RWPE2 (cell line): Measurements from ENCODE around the gene UIMC1.

Experiments used
- ATAC-seq: fragments of 200-7000 bp; cut with Tn5 transposase; 3 replicates; pipeline ENCODE4 v1.9.1; 2021; ENCODE audit warnings: low read depth
- DNase-seq: peaks from one replicate; pipeline ENCODE4 v3.0.0-alpha.2; 2020; ENCODE audit warnings: low spot score
- H3K27ac ChIP-seq: fragments of 450-650 bp; 2 replicates; pipeline ENCODE4 v1.5.1; 2017; ENCODE audit warnings: mild to moderate bottlenecking; ENCODE audit not compliant: poor library complexity, severe bottlenecking
- H3K27me3 ChIP-seq: fragments of 250-450 bp; sonication (Bioruptor Pico); 2 replicates; pipeline ENCODE4 v1.5.1; 2021; ENCODE audit warnings: mild to moderate bottlenecking, moderate library complexity; ENCODE audit not compliant: insufficient read depth, poor library complexity, severe bottlenecking
- H3K36me3 ChIP-seq: fragments of 250-450 bp; sonication (Bioruptor Pico); 2 replicates; pipeline ENCODE4 v1.5.1; 2020; ENCODE audit warnings: low read depth, mild to moderate bottlenecking, moderate library complexity
- H3K4me1 ChIP-seq: fragments of 250-450 bp; sonication (Bioruptor Pico); 2 replicates; pipeline ENCODE4 v1.5.1; 2021; ENCODE audit warnings: mild to moderate bottlenecking, moderate library complexity; ENCODE audit not compliant: insufficient read depth, poor library complexity, severe bottlenecking
- H3K4me3 ChIP-seq: fragments of 250-450 bp; sonication (Bioruptor Pico); 2 replicates; pipeline ENCODE4 v1.5.1; 2021; ENCODE audit warnings: mild to moderate bottlenecking, moderate library complexity; ENCODE audit not compliant: severe bottlenecking
- H3K9me3 ChIP-seq: fragments of 250-450 bp; sonication (Bioruptor Pico); 2 replicates; pipeline ENCODE4 v1.5.1; 2021; ENCODE audit warnings: mild to moderate bottlenecking, moderate library complexity; ENCODE audit not compliant: severe bottlenecking
- TF ChIP-seq, protein P1 (sequence below): fragments of 450-650 bp; IDR thresholded peaks from one replicate; pipeline ENCODE4 v1.5.1; 2017; ENCODE audit warnings: mild to moderate bottlenecking, moderate library complexity; ENCODE audit not compliant: poor library complexity, severe bottlenecking

Gene UIMC1

DNA sequence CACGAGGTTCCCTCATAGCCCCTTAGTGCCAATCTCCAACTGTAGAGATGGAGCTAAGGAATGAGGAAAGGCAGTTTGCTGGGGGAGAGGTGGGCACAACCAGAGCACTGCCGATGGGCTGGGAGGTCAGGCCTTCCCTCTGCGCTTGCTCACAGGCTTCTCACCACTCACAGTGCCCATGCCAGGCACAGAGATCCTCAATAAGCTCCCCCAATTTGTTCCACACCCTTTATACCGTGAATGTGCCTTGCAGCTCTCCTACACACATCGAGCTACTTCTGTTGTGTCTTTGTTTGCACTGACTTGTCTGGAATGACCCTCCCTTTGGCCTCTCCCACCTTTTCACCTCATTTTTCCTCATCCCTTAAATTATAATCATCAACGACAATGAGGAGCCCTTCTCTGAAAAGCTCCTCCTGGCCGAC, 105.8 kb downstream of the UIMC1 start:
- Histone ChIP-seq H3K9me3 (no peaks in the 10 kb centered on the region), H3K27me3 (no peaks in the 10 kb centered on the region), H3K27ac (no peak overlapping the region), H3K4me3 (no peak overlapping the region), H3K4me1 (no peaks in the 10 kb centered on the region), H3K36me3 (peaks cover 29% of the 10 kb centered on the region)
- ATAC-seq = no peak
- DNase-seq = no peak
- TF ChIP-seq, protein P1, sequence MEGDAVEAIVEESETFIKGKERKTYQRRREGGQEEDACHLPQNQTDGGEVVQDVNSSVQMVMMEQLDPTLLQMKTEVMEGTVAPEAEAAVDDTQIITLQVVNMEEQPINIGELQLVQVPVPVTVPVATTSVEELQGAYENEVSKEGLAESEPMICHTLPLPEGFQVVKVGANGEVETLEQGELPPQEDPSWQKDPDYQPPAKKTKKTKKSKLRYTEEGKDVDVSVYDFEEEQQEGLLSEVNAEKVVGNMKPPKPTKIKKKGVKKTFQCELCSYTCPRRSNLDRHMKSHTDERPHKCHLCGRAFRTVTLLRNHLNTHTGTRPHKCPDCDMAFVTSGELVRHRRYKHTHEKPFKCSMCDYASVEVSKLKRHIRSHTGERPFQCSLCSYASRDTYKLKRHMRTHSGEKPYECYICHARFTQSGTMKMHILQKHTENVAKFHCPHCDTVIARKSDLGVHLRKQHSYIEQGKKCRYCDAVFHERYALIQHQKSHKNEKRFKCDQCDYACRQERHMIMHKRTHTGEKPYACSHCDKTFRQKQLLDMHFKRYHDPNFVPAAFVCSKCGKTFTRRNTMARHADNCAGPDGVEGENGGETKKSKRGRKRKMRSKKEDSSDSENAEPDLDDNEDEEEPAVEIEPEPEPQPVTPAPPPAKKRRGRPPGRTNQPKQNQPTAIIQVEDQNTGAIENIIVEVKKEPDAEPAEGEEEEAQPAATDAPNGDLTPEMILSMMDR = no peak

DNA sequence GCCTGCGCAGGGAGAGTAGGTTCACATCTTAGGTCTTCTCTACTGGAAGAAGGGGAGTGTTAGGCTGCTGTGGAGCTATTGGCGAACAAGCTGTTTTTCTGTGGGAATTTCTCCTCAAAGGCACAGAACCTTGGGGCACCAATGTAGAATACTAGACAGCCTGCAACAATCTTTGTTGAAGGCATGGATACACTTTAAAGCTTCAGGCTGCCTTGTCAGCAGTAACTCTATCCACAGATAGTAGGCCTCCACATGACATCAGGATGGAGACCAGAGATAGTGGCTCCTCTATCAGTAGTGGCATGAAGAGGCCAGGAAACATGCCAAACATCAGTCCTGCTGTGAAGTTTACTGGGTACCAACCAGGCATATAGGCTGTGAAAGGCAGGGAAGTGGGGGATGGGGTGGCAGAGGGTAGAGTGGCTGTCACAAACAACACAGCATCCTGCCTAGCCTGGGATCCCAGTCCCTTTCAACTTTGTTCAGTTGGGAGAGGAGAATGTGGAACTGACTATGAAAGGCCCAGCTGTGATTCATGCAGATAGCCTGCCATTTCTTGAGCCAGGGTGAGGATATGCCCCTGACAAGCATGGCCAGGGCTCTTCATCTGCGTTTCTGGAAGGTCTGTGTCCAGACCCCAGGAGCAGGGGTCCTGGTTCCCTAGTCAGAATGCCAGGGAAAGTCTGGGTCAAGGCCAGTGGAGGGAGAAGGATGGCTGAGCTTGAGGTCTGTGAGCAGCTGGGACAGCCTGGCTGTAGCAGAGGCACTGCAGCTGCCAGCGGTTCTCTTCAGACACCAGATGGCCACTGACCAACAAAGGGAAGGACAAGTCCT, 106.4 kb downstream of the UIMC1 start:
- H3K27ac ChIP-seq = no peak overlapping the region
- TF ChIP-seq, protein P1 = no peak
- H3K36me3 ChIP-seq = peaks cover 22% of the 10 kb centered on the region
- no peaks in the 10 kb centered on the region for H3K9me3 ChIP-seq
- ATAC-seq = peak; percentile 7; the same call in 1 of the 3 replicates
- H3K4me1 ChIP-seq = no peaks in the 10 kb centered on the region
- no peak for DNase-seq
- no peak overlapping the region for H3K4me3 ChIP-seq
- no peaks in the 10 kb centered on the region for H3K27me3 ChIP-seq

DNA sequence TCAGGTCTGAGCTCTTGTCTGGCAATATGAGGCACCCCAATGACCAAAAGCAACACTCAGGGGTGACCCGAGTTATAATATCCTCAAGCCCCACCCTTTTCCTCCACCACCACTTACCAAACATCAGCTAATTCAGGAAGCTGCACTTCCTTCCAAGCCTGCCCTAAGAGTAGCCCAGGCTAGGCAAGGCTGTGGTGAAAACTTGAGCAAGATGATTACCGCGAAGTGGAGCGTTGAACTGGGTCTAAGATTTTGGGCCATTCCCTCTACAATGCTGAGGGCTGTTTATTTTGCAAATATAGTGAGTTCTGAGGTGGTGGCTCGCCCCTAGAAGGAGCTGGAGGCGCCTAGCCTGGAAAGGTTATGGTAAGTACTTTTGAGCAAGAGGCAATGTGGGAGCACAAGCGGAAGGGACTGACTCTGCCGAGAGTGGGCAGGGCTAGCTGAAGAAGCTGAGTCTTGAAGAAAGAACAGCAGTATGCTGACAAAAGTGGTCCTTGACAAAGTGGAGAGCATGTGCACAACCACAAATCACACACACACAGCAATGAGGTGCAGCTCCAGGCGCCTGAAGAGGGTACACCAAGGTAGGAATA, 107.2 kb downstream of the UIMC1 start, which contains the start of gene HK3:
Gene HK3, minus strand, starts transcription at position 51 of the 596 bp plus-strand sequence. CDS start 3,187 bp downstream, outside the sequence.
- Histone ChIP-seq H3K9me3 (no peaks in the 10 kb centered on the region), H3K4me1 (no peaks in the 10 kb centered on the region), H3K27ac (no peak within 1 kb of the TSS), H3K36me3 (peaks cover 15% of the 10 kb centered on the region), H3K4me3 (no peak within 1 kb of the TSS), H3K27me3 (no peaks in the 10 kb centered on the region)
- DNase-seq = no peak
- ATAC-seq = no peak
- TF ChIP-seq, protein P1 = no peak

DNA sequence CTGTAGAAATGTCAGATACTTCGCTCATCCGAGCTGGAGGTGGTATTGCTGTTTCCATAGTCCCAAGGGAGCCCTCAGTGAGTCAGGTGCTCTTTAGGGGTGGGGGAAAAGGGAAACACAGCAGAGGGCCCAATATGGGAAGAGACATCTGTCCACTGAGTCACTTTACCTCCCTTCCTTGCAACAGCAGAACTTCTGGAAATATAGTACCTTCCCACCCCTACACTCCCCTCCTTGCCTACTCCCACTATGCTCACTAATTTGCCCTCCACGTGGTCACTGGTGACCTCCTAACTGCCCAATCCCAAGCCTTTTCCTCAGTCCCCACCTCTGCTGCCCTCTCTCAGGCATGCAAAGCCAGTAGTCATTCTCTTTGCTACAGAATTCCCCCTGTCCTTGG, 109.3 kb downstream of the UIMC1 start:
- DNase-seq (no peak), ATAC-seq (no peak; the same call in 2 of the 3 replicates)
- Histone ChIP-seq H3K4me3 (no peak overlapping the region), H3K36me3 (no peaks in the 10 kb centered on the region), H3K27me3 (no peaks in the 10 kb centered on the region), H3K4me1 (no peaks in the 10 kb centered on the region), H3K27ac (no peak overlapping the region), H3K9me3 (no peaks in the 10 kb centered on the region)
- TF ChIP-seq, protein P1 = no peak
